CD14-positive monocyte (primary cell): ENCODE results near the gene SELENBP1. TPM values are rescaled to one million over a fixed set of nuclear protein-coding genes. Genes with fewer than 3 reads are reported as not detected.
A peak's percentile ranks its signal among the peaks of the same experiment; 100 is the strongest.
"Not testable (repeated sequence)": the region's sequence is repeated elsewhere in the genome, so short reads cannot be mapped to it uniquely, and the experiment has no call there.

Source experiments
- DNase-seq, 3 donors: peaks; one replicate each; pipeline ENCODE4 v3.0.0-alpha.2; 2011 to 2022
- H2AFZ ChIP-seq: 2 replicates; pipeline ENCODE4 v1.6.0; 2012; ENCODE audit warnings: mild to moderate bottlenecking, low read depth, low read length, inconsistent platforms; ENCODE audit not compliant: insufficient read depth, poor library complexity, severe bottlenecking
- H3K27ac ChIP-seq, 2 donors: 1 replicate in 1 of 2; 2 replicates in 1 of 2; pipeline ENCODE4 v1.5.1; 2012 to 2013; ENCODE audit warnings: low read length in 2 of 2, control low read depth in 1 of 2, inconsistent platforms in 1 of 2, low read depth in 1 of 2, mild to moderate bottlenecking in 1 of 2
- H3K27me3 ChIP-seq, 2 donors: one replicate each; pipeline versions ENCODE4 v1.6.0 to v1.6.1; 2011 to 2013; ENCODE audit warnings: low read length in 2 of 2; ENCODE audit not compliant: control insufficient read depth in 2 of 2, insufficient read depth in 2 of 2
- H3K36me3 ChIP-seq, 2 donors: replicated peaks in 1 of 2; 1 replicate in 1 of 2; 2 replicates in 1 of 2; pipeline versions ENCODE4 v1.5.1 to v1.6.1; 2012 to 2013; ENCODE audit warnings: low read length in 2 of 2, control low read depth in 1 of 2, inconsistent platforms in 1 of 2, mild to moderate bottlenecking in 1 of 2; ENCODE audit not compliant: insufficient read depth in 2 of 2, control insufficient read depth in 1 of 2
- H3K4me1 ChIP-seq, 2 donors: 1 replicate in 1 of 2; 2 replicates in 1 of 2; pipeline versions ENCODE4 v1.5.1 to v1.6.1; 2012 to 2013; ENCODE audit warnings: low read length in 2 of 2, control low read depth in 1 of 2, inconsistent platforms in 1 of 2, mild to moderate bottlenecking in 1 of 2, moderate library complexity in 1 of 2; ENCODE audit not compliant: insufficient read depth in 2 of 2, control insufficient read depth in 1 of 2
- H3K4me2 ChIP-seq: replicated peaks from 2 replicates; pipeline ENCODE3; 2012; ENCODE audit warnings: low read length, moderate library complexity, mild to moderate bottlenecking; ENCODE audit not compliant: poor library complexity, severe bottlenecking; ENCODE audit errors: extremely low read depth
- H3K4me3 ChIP-seq, 3 experiments: fragments of 200-600 bp in 1 of 3; sonication (generic) in 1 of 3; replicated peaks in 1 of 3; 1 replicate in 2 of 3; 2 replicates in 1 of 3; pipeline ENCODE4 v1.5.1; 2011 to 2013; ENCODE audit warnings: low read length in 3 of 3, mild to moderate bottlenecking in 3 of 3, control low read depth in 2 of 3, low read depth in 2 of 3, inconsistent platforms in 1 of 3, moderate library complexity in 1 of 3
- H3K79me2 ChIP-seq: 2 replicates; pipeline ENCODE4 v1.6.0; 2012; ENCODE audit warnings: mild to moderate bottlenecking, control low read depth, inconsistent platforms, low read length, moderate library complexity; ENCODE audit not compliant: insufficient read depth
- H3K9ac ChIP-seq: 2 replicates; pipeline ENCODE4 v1.6.0; 2017; ENCODE audit warnings: low read length, mild to moderate bottlenecking; ENCODE audit not compliant: insufficient read depth, poor library complexity, severe bottlenecking
- H3K9me3 ChIP-seq, 2 donors: replicated peaks in 1 of 2; 1 replicate in 1 of 2; 2 replicates in 1 of 2; pipeline versions ENCODE4 v1.5.1 to v1.6.1; 2012 to 2013; ENCODE audit warnings: low read length in 2 of 2, control low read depth in 1 of 2; ENCODE audit not compliant: control insufficient read depth in 1 of 2, insufficient read depth in 1 of 2
- H4K20me1 ChIP-seq: 2 replicates; pipeline ENCODE4 v1.6.0; 2012; ENCODE audit warnings: mild to moderate bottlenecking, low read length, control low read depth, moderate library complexity; ENCODE audit not compliant: insufficient read depth
- H3K27ac Mint-ChIP-seq, 7 donors: one replicate each; pipeline ENCODE4 v1.8.0; 2020; ENCODE audit warnings: mild to moderate bottlenecking in 7 of 7, mixed read lengths in 7 of 7, moderate library complexity in 6 of 7, inconsistent platforms in 2 of 7
- H3K27me3 Mint-ChIP-seq, 3 donors: one replicate each; pipeline ENCODE4 v1.8.0; 2021 to 2022; ENCODE audit warnings: low read depth in 3 of 3, mild to moderate bottlenecking in 3 of 3, mixed read lengths in 3 of 3, moderate library complexity in 3 of 3, inconsistent platforms in 1 of 3
- H3K36me3 Mint-ChIP-seq, 2 donors: one replicate each; pipeline ENCODE4 v1.8.0; 2020; ENCODE audit warnings: mixed read lengths in 2 of 2, inconsistent platforms in 1 of 2, mild to moderate bottlenecking in 1 of 2
- H3K4me1 Mint-ChIP-seq: one replicate; pipeline ENCODE4 v1.8.0; 2020; ENCODE audit warnings: mild to moderate bottlenecking, mixed read lengths
- H3K4me3 Mint-ChIP-seq, 2 donors: one replicate each; pipeline ENCODE4 v1.8.0; 2020; ENCODE audit warnings: mild to moderate bottlenecking in 2 of 2, mixed read lengths in 2 of 2, moderate library complexity in 1 of 2
- H3K9me3 Mint-ChIP-seq, 7 donors: one replicate each; pipeline ENCODE4 v1.8.0; 2020 to 2022; ENCODE audit warnings: mixed read lengths in 7 of 7, mild to moderate bottlenecking in 6 of 7, moderate library complexity in 6 of 7, inconsistent platforms in 2 of 7
- CTCF ChIP-seq: fragments of 200-600 bp; IDR thresholded peaks from one replicate; pipeline ENCODE4 v1.8.0; 2022; ENCODE audit warnings: antibody characterized with exemption, mild to moderate bottlenecking
- WGBS: methylation state at CpG from one replicate; pipeline ENCODE4 v1.1.5; 2013; ENCODE audit warnings: missing lambda C conversion rate; ENCODE audit not compliant: insufficient coverage; 5-methylcytosine and 5-hydroxymethylcytosine counted together
- intact Hi-C, 2 donors: fragments of 100-400 bp; cut with micrococcal nuclease; formaldehyde crosslinking; loops; one replicate each; pipeline versions ENCODE4 v1.15.0 to v1.15.1; 2023
- polyA plus RNA-seq, 3 donors: library from polyadenylated mRNA; depleted of rRNA in 1 of 3; unstranded in 2 of 3; stranded (reverse) in 1 of 3; fragments of 300-500 nt in 2 of 3; fragments of >200 nt in 1 of 3; fragmentation: Illumina TruSeq in 2 of 3; gene quantifications; 1 replicate in 2 of 3; 2 replicates in 1 of 3; pipeline ENCODE4 v1.2.3, GENCODE V29; 2012 to 2021

SELENBP1 gene
- polyA plus RNA-seq, 3 donors, result 0.61 to 0.79 TPM; not detected in 1

- Histone ChIP-seq H3K27ac (no peak overlapping the region), H3K4me1 (peaks cover 7 to 8% of the 10 kb centered on the region in 2 donors), H3K4me3 (no peak overlapping the region), H3K79me2 (no peaks in the 10 kb centered on the region), H3K9ac (no peak overlapping the region), H4K20me1 (no peaks in the 10 kb centered on the region), H3K9me3 (peaks cover 13 to 21% of the 10 kb centered on the region in 2 donors), H3K27me3 (no peaks in the 10 kb centered on the region), H3K36me3 (no peaks in the 10 kb centered on the region), H3K4me2 (no peak overlapping the region), H2AFZ (no peak overlapping the region)
- Mint-ChIP-seq H3K9me3 (peaks cover 8 to 22% (median 17%) of the 10 kb centered on the region in 7 donors), H3K27me3 (peaks cover 0 to 3% (median 2%) of the 10 kb centered on the region in 3 donors), H3K4me3 (no peak overlapping the region), H3K27ac (peak overlapping the region in 5 of 7 donors; percentile 6 to 70 (median 43)), H3K36me3 (no peaks in the 10 kb centered on the region), H3K4me1 (peaks cover 9% of the 10 kb centered on the region)
- no peak for TF ChIP-seq CTCF
- peak in 1 of 3 donors; percentile 32 for DNase-seq
- 100% methylated on average over 2 of the region's 6 CpGs for WGBS
- intact Hi-C loops, result no loop called here
Measured at GRCh38 chr1:151352021-151352718, 20.3 kb downstream of the SELENBP1 start.

GRCh38 chr1:151350323-151350722, 22.2 kb downstream of the SELENBP1 start:
- peaks cover 8 to 22% (median 17%) of the 10 kb centered on the region in 7 donors for H3K9me3 Mint-ChIP-seq
- Histone ChIP-seq H3K4me1 (peaks cover 17 to 22% of the 10 kb centered on the region in 2 donors), H3K79me2 (peaks cover 12% of the 10 kb centered on the region), H3K9me3 (peaks cover 13 to 21% of the 10 kb centered on the region in 2 donors)
- 92% methylated on average over 2 of the region's 9 CpGs for WGBS
- H3K27ac Mint-ChIP-seq, H3K27me3 ChIP-seq, H3K36me3 ChIP-seq, H4K20me1 ChIP-seq, H3K4me2 ChIP-seq, H3K4me3 ChIP-seq, H3K36me3 Mint-ChIP-seq, H3K9ac ChIP-seq, intact Hi-C loops, DNase-seq, H3K27me3 Mint-ChIP-seq, H2AFZ ChIP-seq, H3K27ac ChIP-seq, H3K4me3 Mint-ChIP-seq: not testable (repeated sequence)
- peaks cover 20% of the 10 kb centered on the region for H3K4me1 Mint-ChIP-seq
